GM18870 (cell line): ENCODE measurements around the gene CACFD1.

Source experiments
- ATAC-seq: cut with Tn5 transposase; IDR thresholded peaks from one replicate; pipeline ENCODE4 v1.9.1; 2021; ENCODE audit warnings: moderate library complexity; ENCODE audit not compliant: unreplicated experiment

The CACFD1 gene

GRCh38 chr9:133478851-133479711, 19.3 kb downstream of the CACFD1 start, which contains the start of gene SLC2A6:
TSS of gene SLC2A6 (minus strand) at chr9:133479099. CDS start at chr9:133479059, 40 bp downstream.
- ATAC-seq: peak; percentile 58

GRCh38 chr9:133483611-133484010, 23.8 kb downstream of the CACFD1 start:
- no peak for ATAC-seq

DNA sequence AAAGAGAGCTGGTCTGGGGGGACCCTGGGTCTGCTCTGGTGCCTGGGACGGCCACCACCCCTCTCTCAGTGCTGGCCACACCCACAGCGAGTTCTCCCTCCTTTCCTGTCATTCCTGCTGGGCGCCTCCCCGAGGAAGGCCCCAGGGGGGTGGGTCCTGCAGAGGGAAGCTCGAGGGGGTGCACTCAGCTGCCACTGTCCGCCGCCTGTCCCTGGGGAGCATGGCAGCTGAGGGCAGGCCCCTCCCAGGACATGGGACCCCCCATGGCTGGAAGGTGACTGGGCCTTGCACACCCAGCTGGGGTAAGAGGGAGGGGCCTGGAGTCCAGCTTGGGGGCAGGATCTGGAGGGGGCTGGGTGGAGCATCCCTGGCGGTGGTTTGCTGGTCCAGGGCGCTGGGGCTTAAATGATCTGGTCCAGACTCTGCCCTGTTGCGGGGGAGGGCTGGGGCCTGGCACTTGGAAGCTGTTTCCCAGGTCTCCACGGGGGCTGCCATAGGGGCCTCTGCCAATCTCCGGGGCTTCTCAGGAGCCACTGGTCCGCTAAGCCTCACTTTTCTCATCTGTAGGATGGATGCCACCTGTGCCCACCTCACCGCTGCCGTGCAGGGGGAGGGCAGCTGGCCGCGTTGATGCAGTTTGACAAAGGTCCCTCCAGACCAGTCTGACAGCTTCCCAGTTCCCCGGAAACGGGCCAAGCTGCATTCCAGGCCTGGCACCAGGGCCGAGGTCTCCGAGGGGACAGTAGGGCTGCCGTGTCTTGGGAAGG, 25.1 kb downstream of the CACFD1 start:
- ATAC-seq: no peak

GRCh38 chr9:133485531-133486260, 25.9 kb downstream of the CACFD1 start:
- no peak for ATAC-seq

- no peak for ATAC-seq
These were observed 27.6 kb downstream of the CACFD1 start for GRCh38 chr9:133487331-133487725.

- no peak for ATAC-seq
These were observed 29.0 kb downstream of the CACFD1 start for GRCh38 chr9:133488686-133489252.

DNA sequence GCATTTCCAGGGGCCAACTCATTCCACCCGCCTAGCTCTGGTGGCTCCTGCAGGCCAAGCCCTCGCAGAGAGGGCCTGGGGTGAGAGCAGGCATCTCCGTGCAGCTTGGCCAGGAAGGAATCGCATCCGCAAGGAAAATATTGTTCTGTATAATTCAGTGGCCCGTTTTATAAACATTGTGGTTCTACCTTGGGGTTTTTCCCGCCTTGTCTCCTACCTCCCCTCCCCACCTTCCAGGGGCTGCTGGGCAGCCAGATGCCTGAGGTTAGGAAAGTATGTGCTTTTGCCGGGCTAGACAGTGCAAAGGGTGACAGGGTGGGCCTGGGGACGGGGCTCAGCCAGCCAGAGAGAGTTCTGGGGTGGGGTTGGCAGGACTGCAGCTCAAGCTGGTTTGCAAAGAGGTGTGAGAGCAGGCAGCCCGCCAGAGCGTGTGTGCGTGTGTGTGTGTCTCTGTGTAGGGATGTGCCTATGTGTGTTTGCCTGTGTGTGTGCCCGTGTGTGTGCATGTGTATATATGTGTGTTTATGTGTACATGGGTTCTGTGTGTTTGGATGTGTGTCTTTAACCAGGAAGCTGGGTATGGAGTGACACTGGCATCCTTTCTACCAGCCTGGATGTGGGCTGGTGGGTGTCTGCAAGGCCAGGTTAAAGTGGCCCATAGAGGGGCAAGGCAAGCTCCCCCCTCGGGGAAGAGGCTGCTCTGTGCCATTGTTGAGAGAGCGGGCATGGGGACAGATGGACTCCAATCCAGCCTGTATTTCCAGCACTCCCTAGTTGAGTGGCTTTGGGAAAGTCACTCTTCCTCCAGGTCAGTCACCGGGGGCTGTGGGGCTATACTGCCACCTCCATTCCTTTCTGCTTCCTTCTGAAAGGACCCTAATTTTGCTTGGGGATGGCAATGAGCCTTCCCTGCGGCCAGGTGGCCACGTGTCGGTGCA, 29.7 kb downstream of the CACFD1 start:
- ATAC-seq: no peak

DNA sequence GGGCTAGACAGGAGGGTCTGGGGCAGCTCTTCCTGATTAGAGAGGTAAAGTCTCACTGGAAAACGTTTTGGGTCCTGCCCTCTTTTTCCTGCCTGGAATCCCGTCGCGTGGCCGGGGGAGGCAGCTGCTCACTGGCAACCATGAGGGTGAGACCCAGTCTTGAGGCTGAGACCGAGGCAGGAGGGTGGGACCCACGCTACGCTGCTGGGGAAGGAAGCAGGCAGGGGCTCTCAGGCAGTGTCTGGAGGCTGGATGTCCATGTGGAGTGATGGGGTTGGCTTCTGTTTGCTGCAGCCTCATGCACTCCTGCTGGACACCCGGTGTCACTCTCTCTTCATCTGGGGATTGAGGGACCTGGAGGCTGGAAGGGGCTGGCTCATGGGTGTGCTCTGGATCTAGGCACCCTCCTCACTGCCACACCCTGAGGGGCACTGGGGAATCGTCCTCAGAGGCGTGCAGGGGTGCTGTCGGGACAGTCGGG, 30.5 kb downstream of the CACFD1 start:
- ATAC-seq: no peak

DNA sequence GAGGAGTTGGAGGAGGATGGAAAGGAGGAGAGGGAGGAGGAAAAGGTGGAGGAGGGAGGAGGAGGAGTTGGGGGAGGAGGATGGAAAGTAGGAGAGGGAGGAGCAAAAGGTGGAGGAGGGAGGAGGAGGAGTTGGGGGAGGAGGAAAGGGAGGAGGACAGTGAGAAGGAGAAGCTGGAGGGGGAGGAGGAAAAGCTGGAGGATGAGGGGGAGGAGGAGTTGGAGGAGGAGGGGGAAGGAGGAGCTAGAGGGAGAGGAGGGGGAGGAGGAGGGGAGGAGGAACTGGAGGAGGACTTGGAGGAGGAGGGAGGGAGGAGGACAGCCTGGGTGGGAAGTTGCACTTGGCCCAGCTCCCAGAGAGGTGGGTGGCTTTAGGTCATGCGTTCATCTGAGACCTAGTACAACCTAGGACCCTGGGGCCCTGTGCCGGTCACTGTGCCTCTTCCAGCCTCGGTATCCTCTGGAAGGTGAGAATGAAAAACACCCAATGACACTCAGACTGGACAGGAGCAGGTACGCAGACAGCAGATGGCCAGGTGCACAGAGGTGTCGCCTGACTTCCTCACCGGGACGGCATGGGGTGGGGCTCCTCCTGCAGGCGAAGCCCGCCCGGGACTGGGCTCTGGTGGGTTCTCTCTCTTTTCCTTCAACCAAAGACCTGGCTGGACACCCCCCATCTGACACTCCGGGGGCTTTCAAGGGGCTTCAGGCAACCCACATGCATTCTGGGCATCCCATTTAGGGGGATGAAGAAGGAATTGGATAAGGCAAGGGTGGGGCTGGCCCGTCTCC, 31.3 kb downstream of the CACFD1 start:
- no peak for ATAC-seq

DNA sequence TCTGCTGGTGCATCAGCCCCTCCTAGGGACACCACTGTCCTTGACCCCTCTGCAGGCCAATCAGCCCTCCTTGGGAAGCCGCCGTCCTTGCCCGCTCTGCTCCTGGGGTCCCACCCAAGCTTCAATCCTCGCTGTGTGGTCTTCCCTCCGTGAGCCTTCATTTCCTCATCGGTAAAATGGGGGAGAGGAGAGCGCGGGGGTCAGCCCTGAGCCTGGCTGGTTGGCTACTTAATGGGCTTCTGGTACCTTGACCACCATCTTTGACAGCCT, 31.8 kb downstream of the CACFD1 start:
- ATAC-seq: no peak

- no peak for ATAC-seq
These were observed 32.6 kb downstream of the CACFD1 start for GRCh38 chr9:133492061-133493021.

GRCh38 chr9:133493428-133493827, 33.6 kb downstream of the CACFD1 start:
- ATAC-seq: no peak

- ATAC-seq: no peak
These were observed 34.2 kb downstream of the CACFD1 start for GRCh38 chr9:133493845-133494540.

- no peak for ATAC-seq
These were observed 35.0 kb downstream of the CACFD1 start for GRCh38 chr9:133494636-133495326.

- ATAC-seq: no peak
These were observed 35.8 kb downstream of the CACFD1 start for GRCh38 chr9:133495327-133496293.
